Measurements from ENCODE around the gene ZNF701. TPM values are rescaled to one million over a fixed set of nuclear protein-coding genes. Genes with fewer than 3 reads are reported as not detected.

Gene ZNF701
- total and polyA plus RNA-seq, 2 of the 8 experiments (the other 6 are each of a cell fraction or from before 2014, with no cell fraction given): 4.9 to 18.7 TPM

GRCh38 chr19:52535771-52536447 lies 34.2 kb upstream of the ZNF701 start (continued):
- TF ChIP-seq TAF7 (optimal IDR thresholded peaks at IDR 0.05; ENCODE audit: borderline replicate concordance, low read depth, low read length) (peak; percentile 31), EZH2 (IDR thresholded peaks at IDR 0.05; ENCODE audit: low read depth, low read length, severe bottlenecking) (no peak), KDM1A (IDR thresholded peaks at IDR 0.05; ENCODE audit: borderline replicate concordance, low read length) (no peak), MAX (IDR thresholded peaks at IDR 0.05) (peak; percentile 35; the same call in 1 of the 2 replicates), CTBP2 (IDR thresholded peaks at IDR 0.05; ENCODE audit: borderline replicate concordance, insufficient read depth, insufficient read length, low read length) (no peak), JUN (IDR thresholded peaks at IDR 0.05; ENCODE audit: low read depth, low read length) (no peak), ATF2 (IDR thresholded peaks at IDR 0.05; ENCODE audit: low read length) (no peak), MAFK (IDR thresholded peaks at IDR 0.05; ENCODE audit: low read depth, low read length) (no peak), RXRA (IDR thresholded peaks at IDR 0.05; ENCODE audit: insufficient read depth, low read depth, low read length) (no peak), ZNF274 (IDR thresholded peaks at IDR 0.05; ENCODE audit: borderline replicate concordance, extremely low read depth, low read length) (no peak), SUZ12 (IDR thresholded peaks at IDR 0.05; ENCODE audit: low read length) (no peak), GABPA (IDR thresholded peaks at IDR 0.05; ENCODE audit: borderline replicate concordance, insufficient read depth, low read length) (no peak), BRCA1 (IDR thresholded peaks at IDR 0.05; ENCODE audit: low read depth, low read length) (no peak), SP1 (IDR thresholded peaks at IDR 0.05; ENCODE audit: low read depth, low read length) (peak; percentile 17; the same call in 1 of the 2 replicates), CHD1 (IDR thresholded peaks at IDR 0.05; ENCODE audit: low read depth, low read length) (no peak), SIN3A (conservative IDR thresholded peaks at IDR 0.05 in 1 of 2, IDR thresholded peaks at IDR 0.05 in 1 of 2; ENCODE audit: low read depth in 1 of 2, low read length in 2 of 2) (peak in 1 of 2 experiments; percentile 72; a peak in 2 of 4 replicates), CBX8 (IDR thresholded peaks at IDR 0.05; ENCODE audit: borderline replicate concordance, low read depth, low read length) (no peak), HDAC2 (IDR thresholded peaks at IDR 0.05; ENCODE audit: borderline replicate concordance in 1 of 2, low read depth in 2 of 2, low read length in 2 of 2) (no peak), POLR2A (IDR thresholded peaks at IDR 0.05; ENCODE audit: control extremely low read depth in 1 of 2, low read depth in 2 of 2, low read length in 2 of 2) (peak; percentile 44 to 52), ASH2L (IDR thresholded peaks at IDR 0.05; ENCODE audit: low read length) (peak; percentile 65), NRF1 (IDR thresholded peaks at IDR 0.05; ENCODE audit: low read depth, low read length) (no peak), RAD21 (IDR thresholded peaks at IDR 0.05 in 1 of 2, conservative IDR thresholded peaks at IDR 0.05 in 1 of 2; ENCODE audit: low read depth in 2 of 2, low read length in 2 of 2) (no peak; a peak in 2 of 4 replicates)
